Left colon (tissue), 2 donors: ENCODE data around the gene FNDC5. TPM values are rescaled to one million over a fixed set of nuclear protein-coding genes. Genes with fewer than 3 reads are reported as not detected.

ENCODE experiments used
- ATAC-seq: fragments of 200-7000 bp; cut with Tn5 transposase; one replicate; pipeline ENCODE4 v1.9.1; 2020; ENCODE audit warnings: mild to moderate bottlenecking, moderate library complexity
- DNase-seq, 2 donors: peaks; one replicate each; pipeline ENCODE4 v3.0.0-alpha.2; 2020
- intact Hi-C, 2 donors: fragments of 100-400 bp; cut with DNase I in 1 of 2; cut with micrococcal nuclease in 1 of 2; formaldehyde crosslinking; loops; one replicate each; pipeline versions ENCODE4 v1.11.2 to v1.14.0; 2022; cut with DNase I, micrococcal nuclease
- total RNA-seq, 2 donors: library from RNA; stranded (reverse); fragmentation: NEBNext Ultra II Directional; extraction: Animal tissue kit (Norgen Biotek cat#: 25700); gene quantifications; one replicate each; pipeline ENCODE4 v1.2.1, GENCODE V29; 2021
- donor health status: DM: no; HTN: no; CAD: no.
- donor health status: DM: yes; HTN: yes; CAD: no.

Gene FNDC5
- total RNA-seq, 2 donors from 2014 or later: 0.22 to 0.85 TPM

- DNase-seq (no peak), ATAC-seq (no peak)
- intact Hi-C loops: no loop called here
Measured at GRCh38 chr1:32887623-32888022, 16.9 kb upstream of the FNDC5 start.

GRCh38 chr1:32886828-32887414 is 16.2 kb upstream of the FNDC5 start:
- intact Hi-C loops: no loop called here
- no peak for ATAC-seq
- no peak for DNase-seq

GRCh38 chr1:32886004-32886827 is 15.5 kb upstream of the FNDC5 start, which contains the start of gene HPCA:
HPCA (plus strand) TSS chr1:32886491; CDS start chr1:32888899, 2,408 bp downstream.
- ATAC-seq: peak; percentile 88
- DNase-seq: peak in 1 of 2 donors; percentile 83

DNA sequence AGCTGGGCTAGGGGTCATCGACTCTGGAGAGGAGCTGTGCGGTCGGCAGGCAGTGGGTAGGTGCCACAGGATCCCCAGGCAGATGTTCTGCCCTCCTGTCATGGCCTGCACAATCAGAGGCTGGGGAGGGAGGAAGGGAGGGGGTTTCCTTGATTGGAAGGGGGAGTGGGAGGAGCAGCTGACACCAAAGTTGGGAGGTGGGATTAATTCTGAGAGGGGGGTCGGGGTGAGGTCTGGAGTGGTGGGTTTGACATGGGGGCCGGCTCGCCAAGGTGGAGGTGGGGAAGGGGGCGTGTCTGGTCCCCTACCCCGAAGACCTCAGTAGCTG is 14.9 kb upstream of the FNDC5 start:
- ATAC-seq (no peak), DNase-seq (no peak)
- intact Hi-C loops: no loop called here

More at GRCh38 chr1:32886004-32886827, 15.5 kb upstream of the FNDC5 start, which contains the start of gene HPCA:
- intact Hi-C loops: no loop called here

DNA sequence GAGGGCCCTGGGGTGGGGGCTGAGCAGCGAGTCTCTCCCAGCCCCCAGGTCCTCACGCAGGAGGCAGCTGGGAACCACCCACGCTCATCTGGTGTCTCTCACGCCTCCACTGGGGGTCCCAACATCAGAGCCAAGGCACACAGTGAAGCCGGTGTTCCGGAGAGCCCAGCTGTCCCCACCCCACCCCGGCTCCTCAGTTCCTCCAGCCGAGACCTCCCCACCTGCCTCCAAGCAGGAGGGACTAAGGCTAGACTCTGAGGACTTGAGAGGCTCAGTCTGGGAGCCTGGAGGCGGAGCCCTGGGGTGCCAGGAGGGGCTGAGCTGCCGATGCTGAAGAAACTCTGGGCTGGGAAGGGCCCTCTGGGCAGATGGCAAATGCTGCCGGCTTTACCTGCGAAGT is 14.0 kb upstream of the FNDC5 start:
- ATAC-seq: no peak
- DNase-seq: no peak
- intact Hi-C loops: no loop called here

DNA sequence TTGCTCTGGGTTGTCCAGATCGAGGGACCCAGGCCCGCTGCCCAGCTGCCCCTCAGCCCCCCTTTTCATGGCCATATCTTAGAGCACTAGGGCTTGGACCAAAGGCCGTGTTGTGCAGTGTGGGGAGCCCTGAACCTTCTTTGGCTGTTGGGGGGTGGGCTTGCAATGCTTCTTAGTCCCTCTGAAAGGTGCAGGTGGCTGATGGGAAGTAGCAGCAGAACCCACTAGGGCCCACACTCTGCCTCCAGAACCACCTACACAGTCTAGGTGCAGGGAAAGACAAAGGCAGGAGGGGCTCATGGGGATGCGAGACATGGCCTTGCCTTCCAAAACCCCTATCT is 13.3 kb upstream of the FNDC5 start:
- no peak for ATAC-seq
- intact Hi-C loops: no loop called here

GRCh38 chr1:32883338-32884031 is 12.8 kb upstream of the FNDC5 start:
- intact Hi-C loops: no loop called here
- DNase-seq: no peak
- no peak for ATAC-seq

More for the DNA sequence above, 13.3 kb upstream of the FNDC5 start:
- no peak for DNase-seq

DNA sequence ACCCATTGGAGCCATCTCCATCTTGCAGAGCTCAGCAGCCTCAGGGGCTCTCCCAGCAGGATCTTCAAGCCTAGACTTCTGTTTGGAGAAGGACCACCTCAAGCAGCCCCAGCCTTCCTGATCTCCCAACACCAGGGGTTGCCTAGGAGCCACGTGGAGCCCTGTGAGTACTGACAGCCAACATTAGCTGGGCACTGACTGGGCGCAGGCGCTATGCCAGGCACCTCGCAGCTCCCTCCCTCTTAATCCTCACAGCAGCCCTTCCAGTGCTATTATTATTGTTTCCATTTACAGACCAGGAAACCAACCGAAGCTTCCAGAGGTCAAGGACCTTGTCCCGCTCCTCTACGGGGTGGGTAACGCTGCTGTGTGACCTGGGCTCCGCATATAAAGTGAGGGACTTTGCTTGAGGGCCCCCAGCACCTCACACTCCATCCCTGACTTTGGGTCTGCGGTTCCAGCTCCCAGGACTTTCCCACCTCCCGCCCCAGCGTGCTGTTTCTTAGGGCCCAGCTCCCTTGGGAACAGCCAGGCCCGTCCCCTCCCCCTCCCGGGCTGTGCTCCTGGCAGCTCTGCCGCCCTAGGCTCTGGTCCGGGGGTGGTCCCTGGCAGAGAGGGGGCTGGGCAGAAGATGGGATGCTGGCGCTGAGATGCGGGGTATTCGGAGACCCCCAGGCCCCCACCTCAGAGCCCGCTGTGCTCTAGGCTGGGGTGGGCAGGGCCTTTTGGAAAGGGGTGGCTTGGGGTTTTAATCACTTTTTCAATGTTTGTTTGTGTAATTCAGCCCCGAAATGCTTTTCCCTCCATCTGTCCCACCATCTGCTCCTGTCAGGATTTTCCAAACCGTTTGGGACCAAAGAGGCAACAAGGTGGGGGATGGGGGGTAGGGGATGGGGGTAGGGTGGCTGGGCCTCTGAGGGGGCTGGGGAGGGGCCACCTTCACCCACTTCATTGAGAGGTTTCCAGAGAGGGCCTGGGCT is 11.4 kb upstream of the FNDC5 start:
- DNase-seq (no peak), ATAC-seq (no peak)
- intact Hi-C loops: no loop called here

- ATAC-seq (peak; percentile 33), DNase-seq (no peak)
- intact Hi-C loops: no loop called here
Measured at GRCh38 chr1:32881291-32881690, 10.6 kb upstream of the FNDC5 start.

DNA sequence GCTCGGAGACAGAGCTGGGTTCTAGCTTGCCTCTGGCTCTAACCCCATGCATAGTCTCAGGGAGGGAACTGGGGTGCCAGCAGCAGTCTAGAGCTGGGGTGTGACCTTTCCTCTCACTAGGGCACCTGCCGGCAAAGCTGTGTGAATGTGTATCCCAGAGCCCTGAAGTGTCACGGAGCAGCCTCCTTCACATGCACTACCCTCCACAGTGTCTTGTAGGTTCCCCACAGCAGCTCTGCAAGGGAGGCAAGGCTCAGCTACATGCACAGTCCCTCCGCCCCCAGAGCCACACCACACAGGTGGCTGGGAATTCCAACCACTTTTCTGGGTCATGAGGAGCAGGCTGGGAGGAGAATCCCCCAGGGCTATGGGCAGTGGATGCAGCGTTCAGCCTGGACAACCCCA is 7.9 kb upstream of the FNDC5 start:
- intact Hi-C loops: no loop called here
- ATAC-seq: no peak

GRCh38 chr1:32878183-32878582 is 7.5 kb upstream of the FNDC5 start:
- DNase-seq: peak in 1 of 2 donors; percentile 5
- intact Hi-C loops: no loop called here
- ATAC-seq: no peak

More for the DNA sequence above, 7.9 kb upstream of the FNDC5 start:
- DNase-seq: peak in 1 of 2 donors; percentile 17

DNA sequence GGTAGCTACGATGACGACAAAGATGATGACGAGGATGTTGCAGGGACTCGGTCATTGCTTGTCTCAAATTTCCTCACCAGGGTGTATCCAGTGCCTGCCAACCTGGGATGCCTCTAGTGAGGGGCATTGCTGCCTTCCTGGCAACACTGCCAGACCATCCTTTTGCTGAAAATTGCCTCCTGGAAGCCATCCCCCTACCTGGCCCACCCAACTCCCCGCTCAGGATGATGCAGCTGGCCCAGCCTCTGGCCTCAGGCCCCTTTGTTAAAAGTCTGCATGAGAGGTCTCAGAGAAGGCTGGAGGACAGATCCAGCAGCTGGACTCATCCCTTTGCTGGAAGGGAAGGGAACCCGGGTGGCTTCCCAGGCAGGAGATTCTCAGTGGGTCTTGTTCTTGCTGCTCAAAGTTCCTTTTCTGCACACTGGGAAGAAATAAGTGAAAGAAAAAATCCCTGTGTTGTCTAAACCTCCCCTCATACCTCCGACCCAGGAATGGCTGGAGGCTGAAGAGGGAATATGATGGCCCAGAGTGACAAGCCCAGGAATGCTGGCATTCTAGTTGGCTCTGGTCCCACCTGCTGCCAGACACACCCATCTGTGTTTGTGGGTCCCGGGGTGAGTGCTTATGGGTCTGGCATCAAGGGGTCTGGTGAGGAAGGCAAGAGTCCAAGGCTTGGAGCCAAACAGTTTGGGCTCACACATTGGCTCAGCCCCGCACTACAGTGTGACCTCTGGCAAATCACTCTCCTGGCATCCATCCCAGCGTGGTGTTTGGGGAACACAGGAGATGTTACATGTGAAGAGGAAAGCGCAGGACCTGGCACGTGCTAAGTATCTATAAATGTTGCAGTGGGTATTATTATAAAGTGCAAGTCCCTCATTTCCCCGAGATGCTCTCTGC is 6.7 kb upstream of the FNDC5 start:
- intact Hi-C loops: no loop called here
- no peak for ATAC-seq
- DNase-seq: peak in 1 of 2 donors; percentile 22

DNA sequence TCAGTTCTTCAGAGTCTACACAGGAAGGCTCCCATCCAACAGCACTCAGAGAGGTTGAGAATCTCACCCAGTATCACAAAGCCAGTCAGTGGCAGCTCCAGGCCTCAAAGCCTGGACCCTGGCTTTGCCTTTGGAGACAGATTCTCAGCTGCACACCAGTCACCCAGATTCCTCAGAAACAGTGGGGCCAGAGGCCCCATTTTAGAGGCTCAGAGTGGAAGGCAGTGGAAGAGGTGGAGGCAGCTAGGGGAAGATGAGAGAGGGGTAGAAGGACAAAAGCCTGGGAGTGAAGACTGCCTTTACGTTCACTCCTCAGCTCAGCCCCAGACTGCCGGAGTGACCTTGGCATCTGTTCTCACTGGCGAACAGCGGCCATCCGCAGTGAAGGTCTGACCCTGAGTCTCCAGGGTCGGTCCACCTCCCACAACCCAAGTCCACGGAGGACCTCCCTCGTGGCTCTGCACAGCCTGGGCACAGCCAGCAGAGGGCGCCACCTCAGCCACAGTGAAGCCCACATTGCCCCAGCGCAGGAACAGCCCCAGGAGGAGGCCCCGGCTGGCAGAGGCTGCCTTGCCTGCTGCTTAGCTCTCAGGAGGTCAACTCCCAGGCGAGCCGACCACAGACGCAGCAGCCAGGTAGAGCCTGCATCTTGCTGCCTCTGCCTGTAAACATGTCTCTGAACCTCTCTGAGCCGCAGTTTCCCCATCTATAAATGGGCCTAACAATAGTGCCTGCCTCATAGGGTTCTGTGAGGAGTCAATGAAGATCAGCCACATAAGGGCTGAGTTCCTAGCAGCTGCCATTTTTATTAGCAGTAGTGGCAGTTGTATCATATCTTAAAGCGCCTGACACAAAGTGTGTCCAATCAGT is 5.9 kb upstream of the FNDC5 start:
- intact Hi-C loops: no loop called here
- DNase-seq (peak; percentile 51 to 67), ATAC-seq (peak; percentile 79)

DNA sequence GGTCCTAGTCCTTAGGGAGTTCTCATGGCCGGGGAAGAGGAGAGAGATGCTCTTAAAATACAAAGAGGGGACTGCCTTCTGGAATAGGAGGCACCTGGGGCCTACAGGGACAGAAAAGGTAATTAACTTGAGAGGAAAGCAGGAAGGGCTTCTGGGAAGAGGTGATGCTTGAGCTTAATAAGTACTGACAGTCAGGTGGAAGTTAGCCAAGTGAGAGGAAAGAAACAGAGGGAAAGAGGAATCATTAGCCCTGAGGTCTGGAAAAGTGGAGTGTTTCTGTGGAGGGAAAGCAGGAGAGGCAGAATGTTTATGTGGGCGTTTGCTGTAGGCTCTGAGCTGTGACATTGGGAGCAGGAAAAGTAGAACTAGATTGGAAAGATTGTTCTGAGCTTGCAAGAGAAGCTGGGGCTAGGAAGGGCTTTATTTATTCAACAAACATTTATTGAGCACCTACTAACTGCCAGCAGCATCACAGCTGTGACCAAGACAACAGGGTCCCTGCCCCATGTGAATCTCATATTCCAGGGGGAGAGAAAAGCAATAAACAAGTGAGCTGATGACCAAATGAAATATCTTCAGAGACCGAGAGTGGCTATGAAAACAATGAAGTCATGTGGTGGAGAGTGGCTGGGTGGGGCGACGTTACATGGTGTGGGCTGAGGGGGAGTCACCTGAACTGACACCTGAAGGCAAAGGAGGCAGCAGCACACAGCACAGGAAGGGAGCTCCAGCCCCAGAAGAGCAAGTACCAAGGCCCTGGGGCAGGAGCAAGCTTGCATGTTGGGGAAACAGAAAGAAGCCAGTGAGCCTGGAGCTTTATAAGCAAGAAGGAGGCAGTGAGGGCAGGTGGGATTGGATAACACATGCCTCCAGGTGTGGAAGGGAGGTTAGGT is 4.4 kb upstream of the FNDC5 start:
- intact Hi-C loops: no loop called here

GRCh38 chr1:32873484-32873883 is 2.8 kb upstream of the FNDC5 start:
- DNase-seq (no peak), ATAC-seq (no peak)
- intact Hi-C loops: no loop called here

More for the DNA sequence above, 4.4 kb upstream of the FNDC5 start:
- ATAC-seq: no peak
- no peak for DNase-seq

- intact Hi-C loops: no loop called here
- no peak for ATAC-seq
- no peak for DNase-seq
Measured at GRCh38 chr1:32872192-32872460, 1.4 kb upstream of the FNDC5 start.
